Measurements from ENCODE around the gene MFAP3L.
A peak's percentile ranks its signal among the peaks of the same experiment; 100 is the strongest.
"Not testable (repeated sequence)": the region's sequence is repeated elsewhere in the genome, so short reads cannot be mapped to it uniquely, and the experiment has no call there.

Gene MFAP3L

DNA sequence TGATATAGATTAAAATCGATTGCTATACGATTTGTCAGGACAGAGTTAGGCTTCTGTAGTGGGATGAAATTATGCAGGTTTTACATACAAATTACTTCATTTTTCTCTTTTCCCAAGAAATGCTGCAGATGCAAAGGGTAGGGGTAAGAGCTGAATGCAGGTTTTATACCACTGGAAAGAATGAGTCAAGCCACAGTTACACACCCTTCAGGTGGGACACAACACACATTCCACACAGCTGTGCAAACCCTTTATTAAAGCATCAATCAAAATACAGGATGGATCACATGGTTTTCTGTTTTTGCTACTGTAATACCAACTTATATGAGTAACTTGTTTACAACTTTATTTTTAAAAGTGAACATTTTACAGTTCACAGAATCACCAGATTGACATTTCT, 39.8 kb downstream of the MFAP3L start:
- DNase-seq = no peak

DNA sequence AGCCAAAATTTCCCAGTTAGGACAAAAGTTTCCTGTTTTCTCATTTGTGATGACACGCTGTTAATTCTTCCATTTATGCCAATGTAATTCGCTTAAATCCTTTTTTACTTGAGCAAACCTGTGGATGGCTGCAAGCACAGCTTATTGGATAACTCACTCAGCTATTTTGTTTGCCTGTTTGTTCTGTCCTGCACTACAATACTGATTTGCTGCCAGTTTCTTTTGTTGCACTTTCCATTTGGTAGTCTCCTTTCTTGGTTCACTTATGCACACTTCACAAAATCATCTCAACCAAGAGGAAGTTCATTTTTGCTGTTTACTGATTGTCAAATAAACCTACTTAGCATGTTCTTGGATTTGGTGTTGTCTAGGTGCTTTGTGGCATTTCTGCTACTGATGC, 40.3 kb downstream of the MFAP3L start:
- no peak for DNase-seq

DNA sequence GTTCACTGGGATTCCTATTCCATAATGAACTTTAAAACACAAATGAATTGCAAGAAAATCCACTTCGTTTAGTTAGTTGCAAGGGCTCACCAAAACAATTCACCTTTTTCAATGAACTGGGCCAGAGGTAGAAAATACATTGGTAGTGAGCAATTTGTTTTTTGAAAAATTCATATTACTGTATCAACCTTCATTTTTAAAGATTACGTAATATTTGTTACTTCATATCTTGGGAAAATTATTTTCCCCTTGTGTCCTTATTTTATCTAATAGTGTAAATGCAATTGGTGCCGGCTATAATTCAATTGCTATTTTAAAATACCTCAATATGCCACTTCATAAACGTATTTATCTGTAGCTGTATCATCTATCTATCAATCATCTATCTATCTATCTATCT, 41.5 kb downstream of the MFAP3L start:
- no peak for DNase-seq

DNA sequence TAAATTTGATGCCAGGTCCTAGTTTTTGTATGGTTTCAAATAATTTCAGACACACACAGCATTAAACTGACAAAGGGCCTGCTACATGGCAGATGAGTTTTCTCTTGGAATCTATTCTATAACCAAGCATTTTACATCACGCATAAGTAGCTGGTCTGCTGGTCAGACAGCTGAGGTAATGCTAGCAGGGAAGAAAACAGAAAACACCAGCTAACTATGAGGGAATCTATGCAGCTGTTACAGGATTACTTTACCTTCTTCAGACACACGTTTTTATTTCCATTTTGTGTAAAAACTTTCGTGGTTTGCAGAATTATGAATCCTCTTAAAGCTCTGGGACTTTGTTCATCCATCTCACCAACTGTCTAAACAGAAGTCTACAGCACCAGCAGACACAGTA, 42.0 kb downstream of the MFAP3L start:
- no peak for DNase-seq

DNA sequence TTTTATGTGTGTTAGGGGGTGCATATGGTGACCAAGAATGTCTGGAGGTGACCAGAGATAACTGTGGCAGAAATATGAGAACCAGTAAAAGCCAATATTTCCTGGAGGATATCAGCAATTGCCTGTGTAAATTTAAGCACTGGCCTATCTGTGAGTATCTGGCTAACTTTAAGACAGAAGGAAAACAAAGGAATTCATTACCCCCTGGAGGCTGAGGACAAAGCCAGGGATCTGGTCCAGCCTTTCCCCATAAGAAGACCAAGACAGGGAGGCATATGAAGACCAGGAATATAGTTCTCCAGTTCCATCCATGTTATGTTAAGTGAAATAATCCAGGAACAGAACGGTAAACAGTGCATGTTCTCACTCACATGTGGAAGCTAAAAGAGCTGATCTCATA, 49.2 kb downstream of the MFAP3L start:
- no peak for DNase-seq

DNA sequence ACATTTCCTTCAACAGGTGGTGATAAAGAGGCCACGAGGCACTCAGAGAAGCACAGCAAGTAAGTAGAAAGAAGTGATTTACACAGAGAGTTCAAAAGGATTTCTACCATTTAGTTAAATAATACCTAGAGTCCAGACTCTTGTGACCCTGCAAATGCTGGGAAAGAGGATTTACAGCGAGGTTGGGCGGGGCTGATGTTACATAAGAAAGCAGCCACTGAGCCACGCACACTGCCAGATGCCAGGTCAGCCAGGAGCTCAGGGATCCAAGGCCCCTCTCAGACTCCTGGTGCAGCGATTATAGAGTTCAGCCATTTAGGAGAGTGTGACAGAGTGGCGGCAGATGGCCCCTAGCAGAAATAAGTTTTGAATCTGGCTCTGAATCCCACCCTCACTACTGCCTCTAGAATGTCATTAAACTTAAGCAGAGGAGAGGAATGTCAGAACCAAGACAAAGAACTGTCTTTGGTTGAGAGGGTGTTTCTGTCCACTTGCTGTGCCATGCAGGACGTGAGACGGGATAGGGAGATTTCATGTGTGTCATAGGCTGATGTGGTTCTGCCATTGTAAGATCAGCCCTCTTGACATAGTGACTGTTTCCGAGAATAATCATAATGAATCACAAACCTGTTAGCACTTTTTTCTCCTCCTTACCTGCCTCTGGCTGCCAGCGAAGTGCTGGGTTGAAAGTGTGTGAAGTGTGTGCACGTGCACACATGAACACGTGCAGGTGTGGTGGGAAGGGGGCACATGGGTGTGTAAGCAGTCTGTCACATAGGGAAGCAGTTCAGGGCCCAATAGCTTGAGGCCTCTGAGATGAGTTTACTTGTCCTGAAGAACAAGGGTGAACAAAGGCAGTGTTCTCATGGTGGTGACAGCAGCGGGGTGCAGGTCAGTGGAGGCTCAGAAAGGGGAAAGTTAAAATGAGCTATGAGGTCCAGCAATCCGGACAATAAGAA, 50.1 kb downstream of the MFAP3L start:
- DNase-seq = no peak

DNA sequence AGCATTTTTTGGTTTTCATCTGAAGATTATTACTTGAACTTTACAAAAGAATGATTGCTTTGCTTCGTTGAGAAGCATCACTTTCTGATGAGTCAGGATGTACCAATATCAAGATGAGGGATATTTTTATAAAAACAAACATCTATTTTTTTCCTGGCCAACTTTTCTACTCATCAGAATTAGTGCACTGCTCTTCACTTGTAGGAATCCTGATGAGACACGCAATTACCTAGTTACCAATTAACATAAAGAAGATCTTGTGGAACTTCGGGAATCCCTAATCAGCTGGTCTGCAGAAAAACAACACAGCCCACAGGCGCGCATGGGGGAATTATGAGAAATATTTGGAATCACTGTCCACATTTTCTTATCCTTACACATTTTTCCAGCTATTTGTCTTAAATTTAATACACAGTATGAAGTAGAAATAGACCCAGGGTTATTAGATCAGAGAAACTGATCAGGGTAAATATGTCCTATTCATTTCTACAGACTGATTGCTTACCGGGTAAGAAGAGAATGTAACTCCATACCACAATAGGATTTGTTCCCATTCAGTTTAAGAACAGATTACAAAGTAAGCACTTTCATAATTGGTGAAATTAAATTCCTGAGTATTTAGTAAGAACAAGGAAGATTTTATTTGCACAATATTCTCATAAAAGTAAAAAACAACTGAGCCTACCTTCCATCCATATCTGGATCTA, 50.9 kb downstream of the MFAP3L start:
- DNase-seq = no peak

DNA sequence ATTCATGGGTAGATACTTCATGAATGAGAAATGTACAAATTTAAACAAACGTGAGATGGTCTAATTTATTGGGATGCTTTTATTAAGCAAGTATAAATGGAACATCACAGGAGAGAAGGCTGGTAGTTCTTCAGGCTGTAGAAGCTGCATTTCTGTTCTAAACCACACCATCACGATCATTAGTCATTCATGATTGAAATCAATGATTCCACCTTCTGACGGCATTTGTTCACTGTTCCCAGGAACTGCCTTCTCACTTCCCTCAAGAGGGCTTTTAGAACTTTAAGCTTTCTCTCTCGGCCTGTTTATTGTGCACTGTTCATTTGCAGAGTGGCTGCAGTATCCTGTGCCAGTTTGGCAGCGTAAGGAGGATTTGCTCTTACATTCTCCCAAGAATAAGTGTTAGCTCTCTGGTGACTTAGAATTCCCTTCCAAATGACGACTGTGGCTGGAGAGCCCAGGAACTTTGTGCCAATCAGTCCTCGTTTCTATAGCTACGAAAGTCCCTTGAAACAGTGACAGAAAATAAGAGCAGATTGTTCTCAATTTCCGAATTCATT, 54.7 kb downstream of the MFAP3L start:
- DNase-seq = no peak

DNA sequence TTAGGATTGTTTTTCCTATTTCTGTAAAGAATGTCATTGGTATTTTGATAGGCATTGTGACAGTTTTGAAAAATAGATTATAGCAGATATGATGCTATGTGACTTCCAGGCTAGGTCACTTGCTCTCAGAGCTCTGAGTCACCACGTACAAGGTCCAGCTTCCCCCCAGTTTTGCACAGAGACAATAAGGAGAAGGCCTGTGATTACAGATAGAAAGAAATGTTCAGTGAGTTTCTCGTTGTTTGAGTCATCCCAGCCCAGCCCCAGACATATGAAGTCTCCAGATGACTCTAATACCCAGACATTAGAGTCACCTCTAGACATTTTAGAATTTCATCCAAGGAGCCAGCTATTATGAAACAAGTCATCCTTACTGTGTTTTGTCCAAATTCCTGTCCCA, 57.2 kb downstream of the MFAP3L start:
- no peak for DNase-seq

DNA sequence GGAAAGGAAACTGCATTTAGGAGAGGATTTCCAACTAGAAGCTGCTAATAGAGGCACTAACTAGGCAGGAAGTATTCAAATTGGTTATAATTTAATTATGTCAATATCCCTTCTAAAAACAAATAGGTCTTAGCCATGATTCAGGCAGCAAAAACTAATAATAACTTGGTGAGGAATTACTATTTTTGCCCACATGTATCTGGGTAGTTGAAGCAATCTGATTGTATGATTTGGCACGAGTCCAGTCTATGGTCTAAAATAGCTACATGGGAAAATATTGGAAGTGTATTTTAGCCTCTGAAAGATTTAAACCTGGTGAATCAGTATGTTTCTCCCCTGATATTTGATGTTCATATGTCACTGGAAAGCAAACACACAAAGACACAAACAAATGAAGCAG, 62.2 kb downstream of the MFAP3L start:
- peak; percentile 12 for DNase-seq

DNA sequence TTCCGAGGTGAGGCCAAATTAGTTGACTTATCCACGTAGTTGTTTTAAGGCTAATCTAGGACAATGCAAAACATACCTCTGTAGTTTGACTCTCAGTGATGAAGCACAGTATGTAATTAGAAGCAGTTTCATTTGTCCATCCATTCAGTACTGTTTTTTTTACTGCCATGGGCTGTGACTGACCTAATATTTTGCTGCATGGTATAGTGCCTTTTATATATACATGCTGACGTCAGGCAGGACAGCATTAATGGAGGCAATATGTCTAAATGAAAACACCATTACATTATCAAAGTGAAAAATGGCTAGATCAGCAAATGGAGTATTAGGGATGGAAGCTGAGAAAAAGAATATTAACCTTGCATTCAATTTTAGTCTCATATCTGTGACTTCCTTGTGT, 66.9 kb downstream of the MFAP3L start:
- DNase-seq = no peak

DNA sequence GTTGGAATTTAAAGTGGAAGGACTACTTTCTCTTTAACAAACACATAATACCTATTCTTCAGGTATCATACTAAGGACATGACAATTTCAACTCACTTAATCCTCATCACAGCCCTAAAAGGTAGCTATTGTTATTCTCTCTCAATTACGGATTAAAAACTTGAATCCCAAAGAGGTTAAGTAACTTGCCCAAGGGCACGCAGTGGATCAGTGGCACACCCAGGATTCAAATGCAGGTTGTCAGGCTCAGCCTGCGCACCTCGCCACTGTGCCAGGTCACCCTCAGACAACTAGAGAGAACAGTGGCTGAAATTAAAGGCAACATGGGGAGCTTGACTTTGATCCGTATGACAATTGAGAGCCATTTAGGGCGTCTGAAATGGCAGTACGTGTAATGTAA, 67.6 kb downstream of the MFAP3L start:
- no peak for DNase-seq

DNA sequence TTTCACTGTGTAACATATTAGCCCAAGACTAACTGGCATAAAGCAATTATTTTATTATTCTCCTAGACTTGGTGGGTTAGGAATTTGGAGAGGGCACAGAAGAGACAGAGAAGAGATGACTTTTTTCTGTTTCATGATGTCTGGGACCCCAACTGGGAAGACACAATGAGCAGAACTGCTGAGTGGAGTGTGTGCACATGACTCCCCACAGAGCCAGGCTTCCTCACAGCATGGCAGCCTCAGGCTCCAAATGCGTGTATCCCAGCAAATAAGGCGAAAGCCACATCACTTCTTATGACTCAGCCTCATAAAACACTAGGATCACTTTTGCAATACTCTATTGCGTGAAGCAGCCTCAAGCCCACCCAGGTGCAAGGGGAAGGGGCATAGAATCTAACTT, 68.4 kb downstream of the MFAP3L start:
- no peak for DNase-seq

DNA sequence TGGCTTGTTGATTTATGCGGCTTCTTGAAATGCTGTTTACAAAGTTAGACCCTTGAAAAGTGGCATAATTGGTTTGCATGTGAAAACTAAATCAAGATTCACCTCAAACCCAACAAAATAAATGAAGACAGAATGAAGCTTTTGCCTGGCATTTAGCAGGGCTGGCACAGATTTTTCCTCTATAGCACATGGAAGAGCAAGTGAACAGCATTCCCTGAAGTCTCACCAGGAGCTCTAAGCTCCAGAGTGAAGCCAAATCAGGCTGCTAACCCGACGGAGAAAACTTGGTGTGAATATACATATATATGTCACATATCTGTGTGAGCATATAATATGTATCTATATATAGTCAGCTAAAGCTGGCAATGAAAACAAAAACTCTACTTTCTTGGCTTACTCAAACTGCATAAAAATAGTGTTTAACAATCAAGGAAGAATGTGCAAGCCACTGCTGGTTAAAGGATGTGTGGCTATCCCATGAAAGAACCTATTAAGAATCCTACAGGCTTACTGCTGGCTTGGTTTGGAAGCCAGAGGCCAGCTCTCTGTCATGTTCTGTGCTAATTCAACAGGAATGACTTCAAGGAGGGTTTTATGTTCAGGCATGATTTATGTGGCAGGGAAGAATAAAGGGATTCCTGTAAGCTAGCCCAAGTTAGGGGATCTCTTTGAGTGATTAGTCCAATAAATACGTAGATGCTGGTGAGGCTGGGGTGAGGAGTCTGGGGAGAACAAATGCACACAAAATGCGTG, 69.9 kb downstream of the MFAP3L start:
- no peak for DNase-seq

DNA sequence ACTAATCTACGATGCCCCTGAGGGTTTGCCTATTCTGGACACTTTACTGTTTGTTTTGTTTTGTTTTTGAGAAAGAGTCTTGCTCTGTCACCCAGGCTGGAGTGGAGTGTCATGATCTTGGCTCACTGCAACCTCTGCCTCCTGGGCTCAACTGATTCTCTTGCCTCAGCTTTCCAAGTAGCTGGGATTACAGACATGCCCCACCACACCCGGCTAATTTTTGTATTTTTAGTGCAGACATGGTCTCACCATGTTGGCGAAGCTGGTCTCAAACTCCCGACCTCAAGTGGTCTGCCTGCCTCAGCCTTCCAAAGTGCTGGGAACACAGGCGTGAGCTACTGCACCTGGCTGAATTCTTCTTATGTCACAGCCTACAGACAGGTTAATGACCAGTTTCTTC, 70.7 kb downstream of the MFAP3L start:
- no peak for DNase-seq

DNA sequence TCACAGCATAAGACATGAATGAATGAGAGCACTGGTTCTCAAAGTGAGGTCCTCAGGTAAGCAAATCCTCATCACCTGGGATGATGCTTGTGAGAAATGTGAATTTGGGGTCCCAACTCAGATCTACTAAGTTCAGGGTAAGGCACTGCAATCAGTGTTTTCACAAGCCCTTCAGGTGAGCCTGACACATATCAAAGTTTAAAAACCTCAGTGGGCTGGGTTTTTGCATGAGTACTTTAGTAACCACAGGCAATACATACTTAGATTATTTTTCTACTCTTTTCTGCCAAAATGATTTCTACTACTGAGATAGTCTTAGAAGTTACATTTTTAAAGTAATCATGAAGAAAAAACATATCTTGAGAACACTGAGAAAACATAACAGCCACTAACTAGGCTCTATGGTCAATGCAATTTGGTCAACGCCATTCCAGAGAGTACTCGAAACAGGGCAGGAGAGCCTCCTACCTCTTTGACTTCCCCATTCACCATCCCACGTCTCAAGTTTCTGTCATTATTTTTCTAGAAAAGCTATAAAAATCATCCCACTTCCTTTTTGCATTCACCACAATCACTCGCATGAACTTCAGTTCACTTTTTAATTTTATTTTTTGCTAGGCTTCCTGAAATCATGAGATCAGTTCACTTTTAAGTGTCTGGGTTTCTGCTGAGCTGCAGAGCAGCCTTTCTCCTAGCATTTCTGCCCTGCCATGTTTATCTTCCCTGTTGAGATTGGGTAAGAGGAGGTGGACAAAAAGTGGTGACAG, 73.8 kb downstream of the MFAP3L start:
- no peak for DNase-seq

DNA sequence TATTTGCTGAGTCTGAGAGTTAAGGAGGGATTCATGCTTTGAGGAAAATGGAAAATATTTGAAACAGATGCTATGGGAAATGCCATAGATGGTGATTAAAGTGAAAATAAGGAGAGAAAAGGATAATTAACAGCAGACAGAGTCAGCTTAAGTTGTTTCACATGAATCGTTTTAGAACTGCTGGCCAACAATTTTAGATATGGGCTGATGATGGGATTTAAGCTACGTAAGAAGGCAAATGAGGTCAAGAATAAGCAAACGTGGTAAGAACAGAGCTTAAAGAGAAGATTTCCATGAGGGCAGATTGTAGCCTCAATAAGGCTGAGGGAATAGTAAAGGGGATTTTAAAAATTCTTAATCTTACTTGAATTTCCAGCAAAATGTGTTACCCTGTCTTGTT, 77.9 kb downstream of the MFAP3L start:
- no peak for DNase-seq

DNA sequence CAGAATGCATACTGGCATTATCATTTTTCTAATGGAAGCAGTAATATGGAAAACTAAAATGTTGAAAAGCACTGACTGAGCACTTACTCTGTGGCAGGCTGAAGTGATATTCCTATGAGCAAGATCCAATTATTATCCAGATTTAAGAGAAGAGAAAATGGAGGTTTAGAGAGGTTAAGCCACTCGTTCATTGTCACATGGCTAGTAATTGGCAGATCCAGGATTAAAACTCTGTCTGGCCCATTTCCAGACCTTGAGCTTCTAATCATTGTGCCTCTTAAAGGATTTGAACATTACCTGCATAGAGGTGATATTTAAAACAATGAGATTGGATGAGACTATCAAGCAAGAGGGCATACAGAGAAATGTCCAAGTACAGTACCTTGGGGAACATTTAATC, 80.6 kb downstream of the MFAP3L start:
- DNase-seq = no peak

DNA sequence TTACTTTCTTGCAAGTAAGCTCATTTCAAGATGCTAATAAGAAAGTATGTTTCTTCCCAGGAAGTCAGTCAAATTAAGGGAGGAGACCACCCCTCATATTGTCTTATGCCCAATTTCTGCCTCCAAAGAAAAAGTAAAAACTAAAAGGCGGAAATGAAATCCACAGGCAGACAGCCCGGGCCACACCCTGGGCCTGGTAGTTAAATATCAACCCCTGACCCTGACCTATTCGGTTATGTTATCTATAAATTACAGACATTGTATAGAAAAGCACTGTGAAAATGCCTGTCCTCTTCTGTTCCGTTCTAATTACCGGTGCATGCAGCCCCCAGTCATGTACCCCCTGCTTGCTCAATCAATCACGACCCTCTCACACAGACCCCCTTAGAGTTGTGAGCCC, 82.6 kb downstream of the MFAP3L start:
- DNase-seq = not testable (repeated sequence)

DNA sequence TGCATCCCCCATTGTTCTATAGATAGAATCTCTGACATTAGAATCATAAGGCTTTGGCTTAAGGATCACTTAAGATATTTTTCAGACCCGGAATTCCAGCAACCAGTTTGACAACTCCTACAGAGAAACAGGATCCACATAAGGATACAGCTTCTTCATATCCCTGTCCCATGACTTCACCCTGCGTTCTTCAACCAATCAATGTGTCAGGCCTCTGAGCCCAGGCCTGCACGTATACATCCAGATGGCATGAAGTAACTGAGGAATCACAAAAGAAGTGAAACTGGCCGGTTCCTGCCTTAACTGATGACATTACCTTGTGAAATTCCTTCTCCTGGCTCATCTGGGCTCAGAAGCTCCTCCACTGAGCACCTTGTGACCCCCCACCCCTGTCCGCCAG, 85.1 kb downstream of the MFAP3L start:
- DNase-seq = no peak

DNA sequence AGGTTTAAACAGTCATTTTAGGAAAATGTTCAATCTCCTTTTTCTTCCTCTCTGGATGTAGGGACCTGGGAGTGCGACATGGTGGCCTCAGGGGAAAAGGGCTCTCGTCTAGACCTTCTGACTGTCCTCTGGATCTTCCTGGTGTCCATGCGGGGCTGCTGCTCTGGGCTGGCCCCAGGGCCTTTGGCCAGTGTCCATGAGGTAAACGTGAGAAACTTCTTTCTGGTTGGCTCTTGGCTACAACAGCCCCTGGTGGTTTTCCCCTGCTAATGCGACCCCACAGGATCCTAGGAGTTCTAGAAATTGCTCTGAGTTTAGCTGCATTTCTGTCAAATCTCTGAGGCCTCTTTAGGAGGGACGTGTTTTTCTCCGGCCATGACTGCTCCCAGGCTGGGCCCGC, 85.7 kb downstream of the MFAP3L start:
- no peak for DNase-seq

All from NCI-H1417 treated with DMSO at 0.1 percent for 48 hours (cell line).